WERI-Rb-1 (cell line): ENCODE data around the gene NLGN2.

Experiments
- DNase-seq: peaks from one replicate; pipeline ENCODE4 v3.0.0-alpha.2; 2020
- H3K27ac ChIP-seq: fragments of 250-450 bp; sonication (Bioruptor Pico); 2 replicates; pipeline ENCODE4 v1.5.1; 2020; ENCODE audit warnings: mild to moderate bottlenecking, moderate library complexity
- H3K27me3 ChIP-seq: fragments of 250-450 bp; sonication (Bioruptor Pico); 2 replicates; pipeline ENCODE4 v1.5.1; 2021; ENCODE audit warnings: mild to moderate bottlenecking, low read depth, moderate library complexity; ENCODE audit not compliant: insufficient read depth, severe bottlenecking
- H3K36me3 ChIP-seq: fragments of 250-450 bp; sonication (Bioruptor Pico); 2 replicates; pipeline ENCODE4 v1.5.1; 2020; ENCODE audit warnings: mild to moderate bottlenecking, moderate library complexity
- H3K4me3 ChIP-seq: 2 replicates; pipeline ENCODE4 v1.5.1; 2011; ENCODE audit warnings: low read depth, mild to moderate bottlenecking, control low read depth, low read length
- H3K9me3 ChIP-seq: fragments of 250-450 bp; sonication (Bioruptor Pico); 2 replicates; pipeline ENCODE4 v1.5.1; 2021; ENCODE audit warnings: mild to moderate bottlenecking, moderate library complexity; ENCODE audit not compliant: severe bottlenecking
- TF ChIP-seq, protein P1 (sequence below): IDR thresholded peaks from 2 replicates; pipeline ENCODE4 v1.5.1; 2011; ENCODE audit warnings: low read depth, mild to moderate bottlenecking, control low read depth, inconsistent platforms, low read length

NLGN2 gene

DNA sequence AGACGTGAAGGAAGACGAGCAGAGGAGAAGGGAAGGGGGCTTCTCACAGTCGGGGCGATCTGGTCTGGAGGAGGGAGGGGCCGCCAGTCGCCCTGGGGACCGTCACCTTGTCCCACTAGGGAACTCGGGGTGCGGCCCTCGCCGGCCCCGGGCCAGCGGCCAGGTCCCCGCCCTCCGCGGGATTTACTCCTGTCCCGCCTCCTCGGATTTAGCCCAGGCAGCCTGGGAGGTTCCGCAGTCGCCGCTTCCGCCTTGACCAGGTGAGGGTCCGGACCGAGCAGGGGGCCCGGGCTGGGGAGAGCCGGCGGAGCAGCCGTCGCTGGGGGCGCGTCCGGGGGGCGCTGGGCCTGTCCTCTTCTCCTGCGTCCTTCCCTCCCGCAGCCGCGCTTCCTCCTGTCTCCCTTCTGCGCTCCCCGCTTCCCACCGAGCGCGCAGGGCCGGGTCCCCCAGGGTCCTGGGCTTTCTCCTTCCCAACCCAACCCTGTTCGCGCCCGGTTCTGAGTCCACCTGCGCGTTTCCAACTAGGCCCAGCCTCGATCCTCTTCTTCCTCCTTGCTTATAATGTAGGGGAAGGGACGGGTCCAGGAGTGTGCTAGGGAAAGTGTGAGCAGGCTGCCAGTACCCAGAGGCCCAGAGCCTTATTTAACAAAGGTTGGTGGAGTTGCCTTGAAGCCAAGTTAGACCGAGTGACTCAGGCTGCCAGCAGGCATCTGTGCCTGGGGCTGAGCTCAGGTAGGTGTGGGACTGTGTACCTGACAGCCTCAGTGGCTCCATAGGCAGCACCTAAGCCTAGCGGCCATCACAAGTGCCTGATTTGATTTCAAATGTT lies 26.6 kb upstream of the NLGN2 start, which contains the start of gene TNK1:
TSS of gene TNK1 (plus strand) at position 235 of the 829 bp plus-strand sequence. CDS start 1,838 bp downstream, outside the sequence.
- H3K27ac ChIP-seq = peak within 1 kb of the TSS; percentile 19; the same call in 1 of the 2 replicates
- TF ChIP-seq, protein P1, sequence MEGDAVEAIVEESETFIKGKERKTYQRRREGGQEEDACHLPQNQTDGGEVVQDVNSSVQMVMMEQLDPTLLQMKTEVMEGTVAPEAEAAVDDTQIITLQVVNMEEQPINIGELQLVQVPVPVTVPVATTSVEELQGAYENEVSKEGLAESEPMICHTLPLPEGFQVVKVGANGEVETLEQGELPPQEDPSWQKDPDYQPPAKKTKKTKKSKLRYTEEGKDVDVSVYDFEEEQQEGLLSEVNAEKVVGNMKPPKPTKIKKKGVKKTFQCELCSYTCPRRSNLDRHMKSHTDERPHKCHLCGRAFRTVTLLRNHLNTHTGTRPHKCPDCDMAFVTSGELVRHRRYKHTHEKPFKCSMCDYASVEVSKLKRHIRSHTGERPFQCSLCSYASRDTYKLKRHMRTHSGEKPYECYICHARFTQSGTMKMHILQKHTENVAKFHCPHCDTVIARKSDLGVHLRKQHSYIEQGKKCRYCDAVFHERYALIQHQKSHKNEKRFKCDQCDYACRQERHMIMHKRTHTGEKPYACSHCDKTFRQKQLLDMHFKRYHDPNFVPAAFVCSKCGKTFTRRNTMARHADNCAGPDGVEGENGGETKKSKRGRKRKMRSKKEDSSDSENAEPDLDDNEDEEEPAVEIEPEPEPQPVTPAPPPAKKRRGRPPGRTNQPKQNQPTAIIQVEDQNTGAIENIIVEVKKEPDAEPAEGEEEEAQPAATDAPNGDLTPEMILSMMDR = no peak
- H3K36me3 ChIP-seq = peaks cover 17% of the 10 kb centered on the region
- no peaks in the 10 kb centered on the region for H3K9me3 ChIP-seq
- peak; percentile 72 for DNase-seq
- no peaks in the 10 kb centered on the region for H3K27me3 ChIP-seq
- H3K4me3 ChIP-seq = peak within 1 kb of the TSS; percentile 61

DNA sequence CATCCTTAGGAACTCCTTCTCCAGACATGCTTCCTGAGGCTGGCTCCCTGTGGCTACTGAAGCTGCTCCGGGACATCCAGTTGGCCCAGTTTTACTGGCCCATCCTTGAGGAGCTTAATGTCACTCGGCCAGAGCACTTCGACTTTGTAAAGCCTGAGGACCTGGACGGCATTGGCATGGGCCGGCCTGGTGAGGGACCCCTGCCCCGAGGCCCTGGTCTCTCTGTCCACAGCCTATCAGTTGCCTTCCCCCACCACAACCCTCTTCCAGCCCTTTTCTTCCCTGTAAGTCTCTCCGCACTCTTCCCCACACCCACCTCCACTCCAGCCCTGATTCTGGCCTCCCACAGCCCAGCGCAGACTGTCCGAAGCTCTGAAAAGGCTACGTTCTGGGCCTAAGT lies 24.7 kb upstream of the NLGN2 start:
- H3K36me3 ChIP-seq = peaks cover 17% of the 10 kb centered on the region
- no peaks in the 10 kb centered on the region for H3K27me3 ChIP-seq
- H3K9me3 ChIP-seq = no peaks in the 10 kb centered on the region
- DNase-seq = no peak
- no peak overlapping the region for H3K27ac ChIP-seq
- no peak overlapping the region for H3K4me3 ChIP-seq
- TF ChIP-seq, protein P1 = no peak

DNA sequence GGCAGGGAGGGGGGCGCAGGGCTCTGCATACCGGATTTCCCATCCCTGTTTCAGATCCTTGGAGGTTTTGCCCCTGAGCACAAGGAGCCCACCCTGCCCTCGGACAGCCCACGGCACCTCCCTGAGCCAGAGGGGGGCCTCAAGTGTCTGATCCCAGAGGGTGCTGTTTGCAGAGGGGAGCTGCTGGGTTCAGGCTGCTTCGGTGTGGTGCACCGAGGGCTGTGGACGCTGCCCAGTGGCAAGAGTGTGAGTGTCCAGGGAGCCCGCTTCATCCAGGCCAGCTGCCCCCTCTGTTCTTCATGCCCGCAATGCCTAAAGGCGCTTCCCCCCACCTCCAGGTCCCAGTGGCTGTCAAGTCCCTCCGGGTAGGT lies 24.3 kb upstream of the NLGN2 start:
- TF ChIP-seq, protein P1 = no peak
- no peak for DNase-seq
- Histone ChIP-seq H3K27ac (no peak overlapping the region), H3K36me3 (peaks cover 18% of the 10 kb centered on the region), H3K27me3 (no peaks in the 10 kb centered on the region), H3K9me3 (no peaks in the 10 kb centered on the region), H3K4me3 (no peak overlapping the region)

DNA sequence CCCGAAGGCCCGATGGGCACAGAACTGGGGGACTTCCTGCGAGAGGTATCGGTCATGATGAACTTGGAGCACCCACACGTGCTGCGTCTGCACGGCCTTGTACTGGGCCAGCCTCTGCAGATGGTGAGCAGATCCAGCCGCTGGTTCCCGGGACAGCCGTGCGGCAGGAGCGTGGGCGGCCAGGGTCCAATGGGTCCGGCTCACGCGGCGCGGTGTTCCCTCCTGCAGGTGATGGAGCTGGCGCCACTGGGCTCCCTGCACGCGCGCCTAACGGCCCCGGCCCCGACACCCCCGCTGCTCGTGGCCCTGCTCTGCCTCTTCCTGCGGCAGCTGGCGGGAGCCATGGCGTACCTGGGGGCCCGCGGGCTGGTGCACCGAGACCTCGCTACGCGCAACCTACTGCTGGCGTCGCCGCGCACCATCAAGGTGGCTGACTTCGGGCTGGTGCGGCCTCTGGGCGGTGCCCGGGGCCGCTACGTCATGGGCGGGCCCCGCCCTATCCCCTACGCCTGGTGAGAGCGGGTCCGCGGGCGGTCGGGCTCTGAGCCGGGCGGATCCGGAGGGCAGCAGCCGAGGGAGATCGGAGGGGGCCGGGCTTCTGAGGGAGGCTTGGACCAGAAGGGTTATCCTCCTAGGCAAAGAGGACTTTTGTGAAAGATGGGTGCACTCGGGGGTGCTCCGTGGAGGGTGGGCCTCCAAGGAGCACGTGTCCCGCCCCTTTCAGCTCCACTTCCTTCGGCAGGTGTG lies 23.7 kb upstream of the NLGN2 start:
- DNase-seq = no peak
- TF ChIP-seq, protein P1 = no peak
- H3K27ac ChIP-seq = no peak overlapping the region
- peaks cover 24% of the 10 kb centered on the region for H3K36me3 ChIP-seq
- H3K9me3 ChIP-seq = no peaks in the 10 kb centered on the region
- H3K4me3 ChIP-seq = no peak overlapping the region
- H3K27me3 ChIP-seq = no peaks in the 10 kb centered on the region

DNA sequence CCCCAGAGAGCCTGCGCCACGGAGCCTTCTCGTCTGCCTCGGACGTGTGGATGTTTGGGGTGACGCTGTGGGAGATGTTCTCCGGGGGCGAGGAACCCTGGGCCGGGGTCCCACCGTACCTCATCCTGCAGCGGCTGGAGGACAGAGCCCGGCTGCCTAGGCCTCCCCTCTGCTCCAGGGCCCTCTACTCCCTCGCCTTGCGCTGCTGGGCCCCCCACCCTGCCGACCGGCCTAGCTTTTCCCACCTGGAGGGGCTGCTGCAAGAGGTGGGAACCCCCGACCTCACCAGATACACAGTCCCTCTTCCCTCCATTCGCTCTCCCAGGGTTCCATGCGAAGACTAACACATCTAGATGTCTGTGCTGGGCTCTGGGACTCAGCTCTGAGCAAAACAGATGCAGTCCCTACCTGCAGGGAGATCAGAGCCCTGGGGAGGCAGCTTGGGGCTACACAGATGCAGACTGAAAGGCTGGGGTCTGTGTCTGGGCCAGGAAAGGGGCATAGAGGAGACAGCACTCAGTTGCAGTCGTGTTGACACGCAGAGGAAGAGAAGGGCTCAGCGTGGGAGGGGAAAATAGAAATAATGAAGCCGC lies 23.1 kb upstream of the NLGN2 start:
- H3K4me3 ChIP-seq = no peak overlapping the region
- no peak overlapping the region for H3K27ac ChIP-seq
- no peaks in the 10 kb centered on the region for H3K27me3 ChIP-seq
- TF ChIP-seq, protein P1 = no peak
- H3K36me3 ChIP-seq = peaks cover 30% of the 10 kb centered on the region
- H3K9me3 ChIP-seq = no peaks in the 10 kb centered on the region
- no peak for DNase-seq
